ENCODE results near the gene SYTL1.

Gene SYTL1

DNA sequence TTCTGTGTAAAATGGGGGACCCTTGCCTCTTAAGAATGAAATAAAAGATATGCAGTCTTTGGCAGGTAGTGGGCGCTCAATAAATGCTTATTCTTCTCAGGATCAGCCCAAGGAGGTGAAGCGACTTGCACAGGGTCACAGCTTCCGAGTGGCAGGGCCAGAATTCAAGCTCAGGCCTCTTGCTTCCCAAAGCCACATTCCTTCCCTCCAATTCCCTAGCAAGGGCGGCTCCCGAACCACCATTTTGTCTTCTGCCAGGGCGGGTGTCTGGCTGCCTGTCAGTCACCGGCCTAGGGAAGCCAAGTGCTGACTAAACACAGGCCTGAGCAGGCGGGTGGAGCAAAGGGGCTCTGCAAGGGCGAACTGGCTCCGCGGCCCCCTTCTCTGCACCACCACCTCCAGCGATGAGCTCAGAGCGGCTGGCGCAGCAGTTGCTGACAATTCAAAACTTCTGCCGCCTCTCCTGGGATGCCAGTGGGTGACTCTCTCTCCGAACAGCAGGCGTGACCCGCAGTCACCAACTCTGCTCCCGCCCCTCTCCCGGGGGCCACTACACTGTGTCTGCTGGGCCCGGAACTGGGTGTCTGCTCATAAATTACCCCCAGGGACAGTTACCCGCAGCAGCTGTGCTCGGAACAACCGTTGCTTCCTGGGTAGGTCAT is 61.4 kb downstream of the SYTL1 start:
- no peak for DNase-seq (ENCODE audit: low read depth)

Data from stimulated activated CD8-positive, alpha-beta memory T cell treated with anti-CD3 and anti-CD28 coated beads, Interleukin-4, amount 100 ng/mL, for 24 hours (primary cell).